ENCODE results near the gene DYNLT3.

DNA sequence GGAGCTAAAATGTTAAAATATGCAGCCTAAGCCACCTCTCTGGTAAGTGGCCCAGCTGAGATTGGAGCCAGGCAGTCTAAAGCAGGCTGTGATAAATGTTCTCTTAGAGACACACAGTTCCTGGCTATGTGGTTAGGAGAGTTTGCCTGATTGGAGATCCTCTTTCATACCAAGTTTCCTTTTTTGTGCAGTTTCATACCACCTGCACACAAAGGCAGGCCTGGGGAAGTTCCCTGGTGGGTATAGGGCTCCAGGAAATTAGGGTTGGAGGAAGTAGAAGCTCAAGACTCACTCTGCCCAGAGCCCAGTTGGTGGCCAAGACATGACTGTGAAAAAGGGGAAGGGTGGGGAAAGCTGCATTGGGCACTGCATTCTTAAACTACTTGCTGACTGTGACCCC is 50.6 kb downstream of the DYNLT3 start:
- TF ChIP-seq, protein P1, sequence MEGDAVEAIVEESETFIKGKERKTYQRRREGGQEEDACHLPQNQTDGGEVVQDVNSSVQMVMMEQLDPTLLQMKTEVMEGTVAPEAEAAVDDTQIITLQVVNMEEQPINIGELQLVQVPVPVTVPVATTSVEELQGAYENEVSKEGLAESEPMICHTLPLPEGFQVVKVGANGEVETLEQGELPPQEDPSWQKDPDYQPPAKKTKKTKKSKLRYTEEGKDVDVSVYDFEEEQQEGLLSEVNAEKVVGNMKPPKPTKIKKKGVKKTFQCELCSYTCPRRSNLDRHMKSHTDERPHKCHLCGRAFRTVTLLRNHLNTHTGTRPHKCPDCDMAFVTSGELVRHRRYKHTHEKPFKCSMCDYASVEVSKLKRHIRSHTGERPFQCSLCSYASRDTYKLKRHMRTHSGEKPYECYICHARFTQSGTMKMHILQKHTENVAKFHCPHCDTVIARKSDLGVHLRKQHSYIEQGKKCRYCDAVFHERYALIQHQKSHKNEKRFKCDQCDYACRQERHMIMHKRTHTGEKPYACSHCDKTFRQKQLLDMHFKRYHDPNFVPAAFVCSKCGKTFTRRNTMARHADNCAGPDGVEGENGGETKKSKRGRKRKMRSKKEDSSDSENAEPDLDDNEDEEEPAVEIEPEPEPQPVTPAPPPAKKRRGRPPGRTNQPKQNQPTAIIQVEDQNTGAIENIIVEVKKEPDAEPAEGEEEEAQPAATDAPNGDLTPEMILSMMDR (IDR thresholded peaks at IDR 0.05; ENCODE audit: low read depth, low read length, poor library complexity, severe bottlenecking) = no peak
- TF ChIP-seq EZH2phosphoT487 (IDR thresholded peaks at IDR 0.05; ENCODE audit: borderline replicate concordance, low read length) = no peak

Data from DOHH2 (cell line).